ENCODE results near the gene UGT1A3. TPM values are rescaled to one million over a fixed set of nuclear protein-coding genes. Genes with fewer than 3 reads are reported as not detected.
"Not testable (repeated sequence)": the region's sequence is repeated elsewhere in the genome, so short reads cannot be mapped to it uniquely, and the experiment has no call there.

The UGT1A3 gene
- total and polyA plus RNA-seq, 3 experiments from 2014 or later = not detected

- no peak for DNase-seq
- POLR2A ChIA-PET = no interaction called here
- Mint-ChIP-seq H3K9me3 (peaks cover 0 to 5% (median 4%) of the 10 kb centered on the region in 5 donors), H3K36me3 (no peaks in the 10 kb centered on the region), H3K27ac (no peak overlapping the region), H3K4me3 (no peak overlapping the region), H3K4me1 (no peaks in the 10 kb centered on the region), H3K27me3 (peaks cover 18 to 55% of the 10 kb centered on the region in 2 donors)
- H3K4me1 ChIP-seq (ENCODE audit: insufficient read depth, low read length) = no peaks in the 10 kb centered on the region
- CTCF ChIA-PET = no interaction called here
- no peak overlapping the region for H3K27ac ChIP-seq (ENCODE audit: low read depth, low read length)
- H3K36me3 ChIP-seq (ENCODE audit: insufficient read depth, low read length) = no peaks in the 10 kb centered on the region
- H3K4me3 ChIP-seq (ENCODE audit: low read length) = no peak overlapping the region
- H3K9me3 ChIP-seq (ENCODE audit: low read length) = no peaks in the 10 kb centered on the region
- H3K27me3 ChIP-seq (ENCODE audit: insufficient read depth, low read length, poor library complexity, severe bottlenecking) = no peaks in the 10 kb centered on the region
Observed at GRCh38 chr2:233745073-233745755, 16.4 kb downstream of the UGT1A3 start.

GRCh38 chr2:233745838-233746237 lies 17.0 kb downstream of the UGT1A3 start:
- H3K9me3 ChIP-seq (ENCODE audit: low read length); H3K27me3 ChIP-seq (ENCODE audit: insufficient read depth, low read length, poor library complexity, severe bottlenecking); H3K27ac ChIP-seq (ENCODE audit: low read depth, low read length); H3K9me3 Mint-ChIP-seq; POLR2A ChIA-PET; H3K4me1 Mint-ChIP-seq; CTCF ChIA-PET; H3K4me3 ChIP-seq (ENCODE audit: low read length); H3K4me3 Mint-ChIP-seq; H3K4me1 ChIP-seq (ENCODE audit: insufficient read depth, low read length); DNase-seq; H3K36me3 ChIP-seq (ENCODE audit: insufficient read depth, low read length); H3K27ac Mint-ChIP-seq; H3K36me3 Mint-ChIP-seq: not testable (repeated sequence)
- peaks cover 18 to 55% of the 10 kb centered on the region in 2 donors for H3K27me3 Mint-ChIP-seq

- H3K27me3 ChIP-seq (ENCODE audit: insufficient read depth, low read length, poor library complexity, severe bottlenecking) = no peaks in the 10 kb centered on the region
- H3K9me3 ChIP-seq (ENCODE audit: low read length) = no peaks in the 10 kb centered on the region
Observed at GRCh38 chr2:233746475-233747282, 17.8 kb downstream of the UGT1A3 start.

GRCh38 chr2:233747283-233747544 lies 18.4 kb downstream of the UGT1A3 start:
- no peak overlapping the region for H3K27ac Mint-ChIP-seq
- POLR2A ChIA-PET = no interaction called here
- Histone ChIP-seq H3K27me3 (ENCODE audit: insufficient read depth, low read length, poor library complexity, severe bottlenecking) (no peaks in the 10 kb centered on the region), H3K27ac (ENCODE audit: low read depth, low read length) (no peak overlapping the region), H3K4me1 (ENCODE audit: insufficient read depth, low read length) (no peaks in the 10 kb centered on the region), H3K4me3 (ENCODE audit: low read length) (no peak overlapping the region), H3K36me3 (ENCODE audit: insufficient read depth, low read length) (no peaks in the 10 kb centered on the region), H3K9me3 (ENCODE audit: low read length) (no peaks in the 10 kb centered on the region)
- peaks cover 11 to 59% of the 10 kb centered on the region in 2 donors for H3K27me3 Mint-ChIP-seq
- H3K4me1 Mint-ChIP-seq = no peaks in the 10 kb centered on the region
- H3K36me3 Mint-ChIP-seq = peaks cover 0 to 11% (median 0%) of the 10 kb centered on the region in 3 donors
- no peak overlapping the region for H3K4me3 Mint-ChIP-seq
- no peak for DNase-seq
- CTCF ChIA-PET = no interaction called here
- peaks cover 7 to 19% (median 12%) of the 10 kb centered on the region in 5 donors for H3K9me3 Mint-ChIP-seq

More at GRCh38 chr2:233746475-233747282, 17.8 kb downstream of the UGT1A3 start:
- CTCF ChIA-PET = no interaction called here
- Histone ChIP-seq H3K4me3 (ENCODE audit: low read length) (no peak overlapping the region), H3K27ac (ENCODE audit: low read depth, low read length) (no peak overlapping the region), H3K36me3 (ENCODE audit: insufficient read depth, low read length) (no peaks in the 10 kb centered on the region), H3K4me1 (ENCODE audit: insufficient read depth, low read length) (no peaks in the 10 kb centered on the region)
- peaks cover 7 to 16% (median 12%) of the 10 kb centered on the region in 5 donors for H3K9me3 Mint-ChIP-seq
- no peak for DNase-seq
- peaks cover 11 to 59% of the 10 kb centered on the region in 2 donors for H3K27me3 Mint-ChIP-seq
- H3K4me1 Mint-ChIP-seq = no peaks in the 10 kb centered on the region
- H3K27ac Mint-ChIP-seq = no peak overlapping the region
- POLR2A ChIA-PET = no interaction called here
- peaks cover 0 to 8% (median 0%) of the 10 kb centered on the region in 3 donors for H3K36me3 Mint-ChIP-seq
- H3K4me3 Mint-ChIP-seq = no peak overlapping the region

- Mint-ChIP-seq H3K27me3 (peaks cover 12 to 64% of the 10 kb centered on the region in 2 donors), H3K9me3 (peaks cover 7 to 19% (median 12%) of the 10 kb centered on the region in 5 donors), H3K36me3 (peaks cover 0 to 11% (median 0%) of the 10 kb centered on the region in 3 donors)
- DNase-seq; H3K4me1 Mint-ChIP-seq; H3K4me3 Mint-ChIP-seq; H3K9me3 ChIP-seq (ENCODE audit: low read length); H3K27me3 ChIP-seq (ENCODE audit: insufficient read depth, low read length, poor library complexity, severe bottlenecking); H3K4me1 ChIP-seq (ENCODE audit: insufficient read depth, low read length); H3K27ac ChIP-seq (ENCODE audit: low read depth, low read length); H3K36me3 ChIP-seq (ENCODE audit: insufficient read depth, low read length); POLR2A ChIA-PET; H3K4me3 ChIP-seq (ENCODE audit: low read length); H3K27ac Mint-ChIP-seq; CTCF ChIA-PET: not testable (repeated sequence)
Observed at GRCh38 chr2:233750689-233751088, 21.8 kb downstream of the UGT1A3 start.

GRCh38 chr2:233751212-233752009 lies 22.6 kb downstream of the UGT1A3 start:
- H3K27ac ChIP-seq (ENCODE audit: low read depth, low read length); H3K27me3 ChIP-seq (ENCODE audit: insufficient read depth, low read length, poor library complexity, severe bottlenecking); H3K9me3 ChIP-seq (ENCODE audit: low read length); DNase-seq; H3K4me1 ChIP-seq (ENCODE audit: insufficient read depth, low read length); H3K36me3 ChIP-seq (ENCODE audit: insufficient read depth, low read length); H3K4me3 ChIP-seq (ENCODE audit: low read length); H3K27ac Mint-ChIP-seq; POLR2A ChIA-PET; CTCF ChIA-PET; H3K4me1 Mint-ChIP-seq: not testable (repeated sequence)
- Mint-ChIP-seq H3K4me3 (peak overlapping the region in 1 of 7 donors; percentile 68), H3K36me3 (peaks cover 0 to 11% (median 0%) of the 10 kb centered on the region in 3 donors), H3K9me3 (peaks cover 7 to 19% (median 12%) of the 10 kb centered on the region in 5 donors), H3K27me3 (peaks cover 12 to 59% of the 10 kb centered on the region in 2 donors)

- Histone ChIP-seq H3K9me3 (ENCODE audit: low read length) (no peaks in the 10 kb centered on the region), H3K4me1 (ENCODE audit: insufficient read depth, low read length) (no peaks in the 10 kb centered on the region), H3K27ac (ENCODE audit: low read depth, low read length) (no peak overlapping the region), H3K27me3 (ENCODE audit: insufficient read depth, low read length, poor library complexity, severe bottlenecking) (no peaks in the 10 kb centered on the region), H3K4me3 (ENCODE audit: low read length) (no peak overlapping the region), H3K36me3 (ENCODE audit: insufficient read depth, low read length) (no peaks in the 10 kb centered on the region)
- Mint-ChIP-seq H3K27ac (no peak overlapping the region), H3K9me3 (peaks cover 6 to 15% (median 12%) of the 10 kb centered on the region in 5 donors), H3K27me3 (peaks cover 6 to 39% of the 10 kb centered on the region in 2 donors), H3K36me3 (peaks cover 0 to 11% (median 0%) of the 10 kb centered on the region in 3 donors), H3K4me1 (no peaks in the 10 kb centered on the region), H3K4me3 (no peak overlapping the region)
- ChIA-PET CTCF (no interaction called here), POLR2A (no interaction called here)
- no peak for DNase-seq
Observed at GRCh38 chr2:233754872-233755611, 26.2 kb downstream of the UGT1A3 start.

Data from CD8-positive, alpha-beta memory T cell (primary cell).